Measurements from ENCODE around the gene DEUP1.
A peak's percentile ranks its signal among the peaks of the same experiment; 100 is the strongest.
"Not testable (repeated sequence)": the region's sequence is repeated elsewhere in the genome, so short reads cannot be mapped to it uniquely, and the experiment has no call there.

The DEUP1 gene

GRCh38 chr11:93330446-93330984, at the start of gene DEUP1:
Gene DEUP1 (plus strand): TSS chr11:93330742. CDS start chr11:93332260, 1,518 bp downstream.
- peak; percentile 19 for DNase-seq

- DNase-seq: peak; percentile 54
These were observed 45.1 kb upstream of the DEUP1 start for GRCh38 chr11:93285430-93285829.

- no peak for DNase-seq
These were observed 43.1 kb upstream of the DEUP1 start for GRCh38 chr11:93287434-93287833.

GRCh38 chr11:93288079-93288478, 42.5 kb upstream of the DEUP1 start:
- DNase-seq: peak; percentile 88

GRCh38 chr11:93288767-93289166, 41.8 kb upstream of the DEUP1 start:
- no peak for DNase-seq

- no peak for DNase-seq
These were observed 40.6 kb upstream of the DEUP1 start for GRCh38 chr11:93289782-93290463.

- DNase-seq: no peak
These were observed 39.4 kb upstream of the DEUP1 start for GRCh38 chr11:93291110-93291509.

GRCh38 chr11:93291898-93292297, 38.6 kb upstream of the DEUP1 start:
- no peak for DNase-seq

- DNase-seq: no peak
These were observed 34.5 kb upstream of the DEUP1 start for GRCh38 chr11:93295921-93296575.

- DNase-seq: no peak
These were observed 26.9 kb upstream of the DEUP1 start for GRCh38 chr11:93303689-93304088.

GRCh38 chr11:93314399-93314798, 16.1 kb upstream of the DEUP1 start:
- DNase-seq: not testable (repeated sequence)

GRCh38 chr11:93319224-93319839, 11.2 kb upstream of the DEUP1 start:
- DNase-seq: no peak

GRCh38 chr11:93320230-93320629, 10.3 kb upstream of the DEUP1 start:
- no peak for DNase-seq

GRCh38 chr11:93322207-93322606, 8.3 kb upstream of the DEUP1 start:
- no peak for DNase-seq

GRCh38 chr11:93323747-93324146, 6.8 kb upstream of the DEUP1 start:
- no peak for DNase-seq

GRCh38 chr11:93324500-93324899, 6.0 kb upstream of the DEUP1 start:
- DNase-seq: no peak

- no peak for DNase-seq
These were observed 3.9 kb upstream of the DEUP1 start for GRCh38 chr11:93326681-93327080.

- DNase-seq: no peak
These were observed 551 bp upstream of the DEUP1 start for GRCh38 chr11:93329936-93330445.

GRCh38 chr11:93340223-93340622, 9.7 kb downstream of the DEUP1 start:
- DNase-seq: no peak

GRCh38 chr11:93344855-93345333, 14.4 kb downstream of the DEUP1 start:
- DNase-seq: no peak

GRCh38 chr11:93348930-93349329, 18.4 kb downstream of the DEUP1 start:
- DNase-seq: no peak

GRCh38 chr11:93350835-93351234, 20.3 kb downstream of the DEUP1 start:
- DNase-seq: no peak

GRCh38 chr11:93359396-93359795, 28.9 kb downstream of the DEUP1 start:
- no peak for DNase-seq

- no peak for DNase-seq
These were observed 30.9 kb downstream of the DEUP1 start for GRCh38 chr11:93361435-93361834.
